ENCODE results near the gene BBS5. TPM values are rescaled to one million over a fixed set of nuclear protein-coding genes. Genes with fewer than 3 reads are reported as not detected.
"Not testable (repeated sequence)": the region's sequence is repeated elsewhere in the genome, so short reads cannot be mapped to it uniquely, and the experiment has no call there.

BBS5 gene
- 4.3 TPM for polyA plus RNA-seq (2013, experiment 1 of 2; ENCODE audit: insufficient read length)
- polyA plus RNA-seq (2013, experiment 2 of 2; ENCODE audit: insufficient read length), result 5.3 TPM

DNA sequence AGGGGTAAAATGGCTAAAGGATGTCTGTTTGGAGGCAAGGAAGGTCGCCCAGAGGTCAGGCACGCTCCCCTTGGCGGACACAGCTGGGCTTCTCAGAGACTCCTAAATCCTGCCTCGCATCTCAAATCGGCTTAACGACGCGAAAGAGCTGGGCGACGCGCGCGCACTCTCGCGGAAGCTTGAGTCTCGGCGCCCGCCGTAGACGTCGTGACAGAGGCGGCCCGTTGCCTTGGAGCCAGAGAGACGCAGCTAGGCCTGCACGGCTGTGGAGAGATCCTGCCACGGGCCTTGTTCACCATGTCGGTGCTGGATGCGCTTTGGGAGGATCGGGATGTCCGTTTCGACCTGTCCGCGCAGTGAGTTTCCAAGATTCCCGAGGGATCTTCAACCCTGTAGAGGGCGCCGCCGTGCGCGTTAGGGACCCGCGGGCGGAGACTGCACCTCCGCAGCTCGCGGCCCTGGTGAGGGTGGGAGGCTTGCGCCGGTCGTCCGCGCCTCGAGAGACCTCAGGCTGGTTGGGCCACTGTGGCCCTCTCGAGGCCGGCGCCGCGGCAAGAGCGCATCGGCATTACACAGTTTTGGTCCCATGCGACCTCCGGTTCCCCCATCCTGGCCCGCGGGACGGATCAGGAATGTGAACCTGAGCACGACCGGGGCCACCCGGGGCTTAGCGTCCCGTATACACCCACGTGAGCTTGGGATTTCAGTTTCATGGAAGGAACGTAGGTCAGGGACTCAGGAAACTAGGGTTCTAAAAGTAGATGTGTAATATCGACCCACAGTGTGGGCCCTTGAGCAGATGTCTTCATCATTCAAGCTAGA lies at the start of gene BBS5:
TSS of gene BBS5 (plus strand) at position 238 of the 822 bp plus-strand sequence. CDS start at position 298, 60 bp downstream.
- DNase-seq, result peak; percentile 84

DNA sequence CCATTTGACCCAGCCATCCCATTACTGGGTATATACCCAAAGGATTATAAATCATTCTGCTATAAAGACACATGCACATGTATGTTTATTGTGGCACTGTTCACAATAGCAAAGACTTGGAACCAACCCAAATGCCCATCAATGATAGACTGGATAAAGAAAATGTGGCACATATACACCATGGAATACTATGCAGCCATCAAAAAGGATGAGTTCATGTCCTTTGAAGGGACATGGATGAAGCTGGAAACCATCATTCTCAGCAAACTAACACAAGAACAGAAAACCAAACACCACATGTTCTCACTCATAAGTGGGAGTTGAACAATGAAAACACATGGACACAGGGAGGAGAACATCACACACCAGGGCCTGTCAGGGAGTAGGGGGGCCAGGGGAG lies 47.5 kb upstream of the BBS5 start:
- not testable (repeated sequence) for DNase-seq

- DNase-seq, result not testable (repeated sequence)
These were observed 45.1 kb upstream of the BBS5 start for GRCh38 chr2:169434236-169434635.

DNA sequence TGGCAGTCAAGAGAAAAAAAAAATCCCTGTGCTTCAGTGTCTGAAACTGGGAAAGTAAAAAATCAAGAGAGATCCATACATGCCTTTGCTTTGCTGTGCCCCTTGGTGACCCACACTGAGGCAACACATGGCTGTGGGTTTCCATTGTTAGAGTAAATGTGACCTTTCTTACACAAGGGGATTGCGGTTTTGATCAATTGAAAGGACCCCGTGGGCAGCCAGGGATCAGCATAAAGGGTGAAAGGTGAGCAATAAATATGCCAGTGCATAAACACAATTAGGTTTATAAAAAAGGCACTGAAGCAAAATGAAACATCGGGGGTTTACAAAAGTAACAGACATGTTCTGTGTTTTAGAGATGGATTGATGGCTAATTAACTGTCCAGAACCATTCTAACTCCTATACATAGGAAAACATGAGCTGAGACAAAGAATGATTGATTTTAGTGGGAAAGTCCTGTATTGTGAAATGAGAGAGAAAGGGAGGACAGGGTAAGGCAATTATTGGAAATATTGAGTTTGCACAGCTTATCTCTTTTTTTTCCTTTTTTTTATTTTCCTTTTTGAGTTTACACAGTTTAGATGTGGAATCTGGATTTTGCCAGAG lies 40.7 kb upstream of the BBS5 start:
- no peak for DNase-seq

GRCh38 chr2:169439900-169440299 lies 39.4 kb upstream of the BBS5 start:
- DNase-seq, result no peak

DNA sequence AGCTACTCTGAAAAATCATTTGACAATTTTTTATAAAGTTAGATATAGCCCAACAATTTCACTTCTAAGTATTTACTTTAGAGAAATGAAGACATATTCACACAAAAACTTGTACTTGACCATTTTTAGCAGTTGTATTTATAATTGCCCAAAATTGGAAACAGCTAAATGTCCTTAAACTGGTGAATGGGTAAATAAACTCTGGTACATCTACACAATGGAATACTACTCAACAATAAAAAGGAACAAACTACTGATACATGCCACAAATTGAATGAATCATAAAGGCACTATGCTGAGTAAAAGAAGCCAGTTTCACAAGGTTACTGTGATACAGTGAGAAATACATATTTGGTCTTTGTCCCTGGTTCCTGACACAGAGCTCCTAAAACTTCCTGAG lies 32.8 kb upstream of the BBS5 start:
- DNase-seq, result no peak

- no peak for DNase-seq
These were observed 31.0 kb upstream of the BBS5 start for GRCh38 chr2:169448316-169448715.

DNA sequence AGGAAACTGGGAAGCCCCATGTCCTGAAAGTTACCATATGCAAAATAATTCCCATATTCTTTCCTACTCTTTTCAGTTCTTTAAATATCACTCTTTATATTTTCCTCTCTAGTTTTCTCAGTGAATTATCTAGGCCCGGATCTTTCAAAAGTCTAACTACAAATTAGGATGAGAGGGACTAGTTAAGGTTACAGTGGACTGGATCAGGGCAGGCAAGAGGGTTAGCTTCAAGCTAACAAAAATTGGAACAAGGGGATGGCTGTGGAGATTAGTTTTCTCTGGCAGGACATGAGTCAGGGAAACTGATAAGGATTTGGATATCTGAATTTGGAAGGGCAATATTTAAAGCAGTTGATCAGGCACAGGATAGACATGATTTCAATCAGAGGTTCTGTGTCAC lies 30.4 kb upstream of the BBS5 start:
- no peak for DNase-seq

- DNase-seq, result peak; percentile 40
These were observed 27.2 kb upstream of the BBS5 start for GRCh38 chr2:169452080-169452479.

DNA sequence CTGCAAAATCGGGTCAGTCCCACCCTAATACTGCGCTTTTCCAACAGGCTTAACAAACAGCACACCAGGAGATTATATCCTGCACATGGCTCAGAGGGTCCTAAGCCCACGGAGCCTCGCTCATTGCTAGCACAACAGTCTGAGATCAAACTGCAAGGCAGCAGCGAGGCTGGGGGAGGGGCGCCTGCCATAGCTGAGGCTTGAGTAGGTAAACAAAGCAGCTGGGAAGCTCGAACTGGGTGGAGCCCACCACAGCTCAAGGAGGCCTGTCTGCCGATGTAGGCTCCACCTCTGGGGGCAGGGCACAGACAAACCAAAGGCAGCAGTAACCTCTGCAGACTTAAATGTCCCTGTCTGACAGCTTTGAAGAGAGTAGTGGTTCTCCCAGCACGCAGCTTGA lies 26.2 kb upstream of the BBS5 start:
- not testable (repeated sequence) for DNase-seq

GRCh38 chr2:169461143-169461542 lies 18.2 kb upstream of the BBS5 start:
- no peak for DNase-seq

- DNase-seq, result peak; percentile 60
These were observed 16.2 kb upstream of the BBS5 start for GRCh38 chr2:169462896-169463695.

- DNase-seq, result no peak
These were observed 14.8 kb upstream of the BBS5 start for GRCh38 chr2:169464466-169464865.

- no peak for DNase-seq
These were observed 14.4 kb upstream of the BBS5 start for GRCh38 chr2:169464882-169465281.

GRCh38 chr2:169468841-169469240 lies 10.5 kb upstream of the BBS5 start:
- no peak for DNase-seq

- no peak for DNase-seq
These were observed 9.2 kb upstream of the BBS5 start for GRCh38 chr2:169469952-169470572.

GRCh38 chr2:169472249-169472648 lies 7.0 kb upstream of the BBS5 start:
- DNase-seq, result no peak

DNA sequence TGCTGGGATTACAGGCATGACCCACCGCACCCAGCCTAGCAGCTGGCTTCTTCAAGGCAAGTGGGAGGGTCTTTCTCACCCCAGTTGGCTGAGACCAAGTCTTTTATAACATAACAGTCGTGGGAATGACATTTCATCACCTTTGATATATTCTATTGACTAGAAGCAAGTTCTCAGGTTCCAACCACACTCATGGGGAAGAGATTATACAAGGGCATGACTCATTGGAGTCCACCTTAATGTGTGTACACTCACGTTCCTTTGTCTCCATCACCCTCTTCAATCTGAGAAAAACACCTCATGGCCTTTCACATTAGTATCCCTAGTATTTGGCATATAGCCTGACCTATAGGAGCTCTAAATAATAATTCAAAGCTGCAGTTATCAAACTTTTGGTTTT lies 2.8 kb upstream of the BBS5 start:
- peak; percentile 25 for DNase-seq

DNA sequence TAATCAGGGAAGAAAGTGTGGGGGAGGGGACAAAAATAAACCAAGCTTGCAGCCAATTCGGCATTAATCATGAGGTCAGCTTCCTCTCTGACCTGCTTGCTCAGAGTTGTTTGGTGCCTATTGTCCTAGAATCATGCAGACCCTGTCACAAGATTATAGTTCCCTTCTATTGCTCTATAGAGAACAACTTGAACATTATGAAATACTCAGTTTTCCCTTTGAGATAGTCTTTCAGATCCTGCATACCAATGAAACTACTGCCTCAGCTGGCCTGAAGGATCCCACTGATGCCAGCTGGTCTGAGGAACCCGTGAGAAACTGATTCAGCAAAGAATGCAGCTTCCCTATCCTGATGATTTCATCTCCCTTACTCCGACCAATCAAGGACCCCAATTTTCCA lies 955 bp upstream of the BBS5 start:
- no peak for DNase-seq

GRCh38 chr2:169478745-169479256 lies 493 bp upstream of the BBS5 start:
- no peak for DNase-seq

DNA sequence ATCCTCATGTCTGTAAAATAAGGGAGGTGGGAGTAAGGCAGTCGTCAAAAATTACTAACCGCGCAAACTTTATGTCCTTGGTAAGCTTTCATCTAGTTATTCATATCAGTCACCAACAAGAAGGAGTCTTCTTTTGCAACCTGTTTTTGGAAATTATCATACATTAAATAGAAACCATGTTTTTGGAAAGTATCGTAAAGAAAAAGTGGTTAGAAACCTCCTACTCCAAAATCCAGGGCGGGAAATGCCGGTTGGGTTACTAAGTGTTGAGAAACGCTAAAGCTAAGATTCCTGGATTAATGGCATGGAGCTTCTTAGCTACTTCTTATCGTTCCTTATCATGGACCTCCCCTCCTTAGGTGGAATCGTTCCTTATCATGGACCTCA lies 778 bp downstream of the BBS5 start:
- DNase-seq, result peak; percentile 10

- DNase-seq, result no peak
These were observed 6.4 kb downstream of the BBS5 start for GRCh38 chr2:169485650-169486138.
